Prostate gland (tissue), 2 donors: ENCODE data around the gene LCN10.

Experiments used
- POLR2AphosphoS5 ChIP-seq: sonication (generic); formaldehyde crosslinking; IDR thresholded peaks from one replicate; pipeline ENCODE4 v1.6.1; 2017; ENCODE audit warnings: antibody characterized with exemption
- TF ChIP-seq, protein P1 (sequence below), 4 experiments: fragments of 200-600 bp in 2 of 4; fragments of 450-650 bp in 2 of 4; sonication (generic) in 2 of 4; IDR thresholded peaks; 1 replicate in 3 of 4; 2 replicates in 1 of 4; pipeline ENCODE4 v1.5.1; 2016 to 2019; ENCODE audit warnings: antibody characterized with exemption in 4 of 4, mild to moderate bottlenecking in 2 of 4, moderate library complexity in 2 of 4

GRCh38 chr9:136734837-136735496 lies 7.8 kb downstream of the LCN10 start:
- TF ChIP-seq POLR2AphosphoS5, result no peak
- TF ChIP-seq, protein P1, sequence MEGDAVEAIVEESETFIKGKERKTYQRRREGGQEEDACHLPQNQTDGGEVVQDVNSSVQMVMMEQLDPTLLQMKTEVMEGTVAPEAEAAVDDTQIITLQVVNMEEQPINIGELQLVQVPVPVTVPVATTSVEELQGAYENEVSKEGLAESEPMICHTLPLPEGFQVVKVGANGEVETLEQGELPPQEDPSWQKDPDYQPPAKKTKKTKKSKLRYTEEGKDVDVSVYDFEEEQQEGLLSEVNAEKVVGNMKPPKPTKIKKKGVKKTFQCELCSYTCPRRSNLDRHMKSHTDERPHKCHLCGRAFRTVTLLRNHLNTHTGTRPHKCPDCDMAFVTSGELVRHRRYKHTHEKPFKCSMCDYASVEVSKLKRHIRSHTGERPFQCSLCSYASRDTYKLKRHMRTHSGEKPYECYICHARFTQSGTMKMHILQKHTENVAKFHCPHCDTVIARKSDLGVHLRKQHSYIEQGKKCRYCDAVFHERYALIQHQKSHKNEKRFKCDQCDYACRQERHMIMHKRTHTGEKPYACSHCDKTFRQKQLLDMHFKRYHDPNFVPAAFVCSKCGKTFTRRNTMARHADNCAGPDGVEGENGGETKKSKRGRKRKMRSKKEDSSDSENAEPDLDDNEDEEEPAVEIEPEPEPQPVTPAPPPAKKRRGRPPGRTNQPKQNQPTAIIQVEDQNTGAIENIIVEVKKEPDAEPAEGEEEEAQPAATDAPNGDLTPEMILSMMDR (IDR thresholded peaks at IDR 0.05), result no peak
